ENCODE results near the gene PHACTR3.

PHACTR3 gene

DNA sequence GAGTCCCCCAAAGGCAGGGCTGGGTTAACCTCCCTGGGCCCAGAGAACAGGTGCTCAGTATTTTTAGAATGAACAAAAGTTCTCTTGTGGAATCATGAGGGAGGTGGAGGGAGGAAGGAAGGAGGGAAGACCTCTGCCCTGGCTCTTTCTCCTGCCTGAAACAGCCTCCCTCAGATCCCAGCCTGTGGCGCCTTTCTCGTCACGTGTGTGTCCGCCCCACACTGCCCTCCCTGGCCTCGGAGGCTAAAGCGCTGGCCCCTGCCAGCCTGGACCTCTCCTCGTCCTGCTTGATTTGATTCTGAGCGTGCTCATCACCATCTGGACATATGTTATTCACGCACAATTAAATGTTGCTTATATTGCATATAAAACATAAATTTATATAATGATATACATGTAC is 40.9 kb downstream of the PHACTR3 start:
- H3K27ac ChIP-seq, result no peak overlapping the region

DNA sequence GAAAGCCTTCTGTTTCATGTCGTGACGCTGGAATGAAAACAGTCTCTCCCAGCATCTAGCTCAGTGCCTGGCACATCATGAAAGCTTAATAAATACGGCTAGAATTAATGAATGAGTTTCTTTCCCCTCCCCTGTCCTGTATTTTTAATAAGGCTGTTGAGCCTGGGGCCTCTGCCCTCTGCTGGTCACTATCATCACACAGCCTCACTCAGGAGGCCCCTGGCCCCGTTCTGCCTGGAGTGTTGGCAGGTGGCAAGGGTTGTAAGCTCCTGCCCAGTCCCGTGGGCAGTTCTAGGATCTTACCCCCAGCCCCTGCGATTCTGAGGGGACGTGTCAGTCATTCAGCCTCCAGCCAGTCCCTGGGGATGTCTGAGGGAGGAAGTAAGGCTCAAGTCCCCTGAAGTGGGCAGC is 41.4 kb downstream of the PHACTR3 start:
- TF ChIP-seq, protein P1, sequence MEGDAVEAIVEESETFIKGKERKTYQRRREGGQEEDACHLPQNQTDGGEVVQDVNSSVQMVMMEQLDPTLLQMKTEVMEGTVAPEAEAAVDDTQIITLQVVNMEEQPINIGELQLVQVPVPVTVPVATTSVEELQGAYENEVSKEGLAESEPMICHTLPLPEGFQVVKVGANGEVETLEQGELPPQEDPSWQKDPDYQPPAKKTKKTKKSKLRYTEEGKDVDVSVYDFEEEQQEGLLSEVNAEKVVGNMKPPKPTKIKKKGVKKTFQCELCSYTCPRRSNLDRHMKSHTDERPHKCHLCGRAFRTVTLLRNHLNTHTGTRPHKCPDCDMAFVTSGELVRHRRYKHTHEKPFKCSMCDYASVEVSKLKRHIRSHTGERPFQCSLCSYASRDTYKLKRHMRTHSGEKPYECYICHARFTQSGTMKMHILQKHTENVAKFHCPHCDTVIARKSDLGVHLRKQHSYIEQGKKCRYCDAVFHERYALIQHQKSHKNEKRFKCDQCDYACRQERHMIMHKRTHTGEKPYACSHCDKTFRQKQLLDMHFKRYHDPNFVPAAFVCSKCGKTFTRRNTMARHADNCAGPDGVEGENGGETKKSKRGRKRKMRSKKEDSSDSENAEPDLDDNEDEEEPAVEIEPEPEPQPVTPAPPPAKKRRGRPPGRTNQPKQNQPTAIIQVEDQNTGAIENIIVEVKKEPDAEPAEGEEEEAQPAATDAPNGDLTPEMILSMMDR (IDR thresholded peaks at IDR 0.05), result no peak
- H3K36me3 ChIP-seq, result no peaks in the 10 kb centered on the region
- no peak overlapping the region for H3K4me3 ChIP-seq
- H3K4me1 ChIP-seq, result no peaks in the 10 kb centered on the region
- no peak for DNase-seq
- H3K9me3 ChIP-seq, result peaks cover 0 to 3% (median 0%) of the 10 kb centered on the region in 3 donors
- intact Hi-C loops (cut with DNase I; ENCODE audit: low total_unique reads), result no loop called here
- no peaks in the 10 kb centered on the region for H3K27me3 ChIP-seq
- H3K27ac ChIP-seq, result no peak overlapping the region

More for the DNA sequence above, 40.9 kb downstream of the PHACTR3 start:
- no peaks in the 10 kb centered on the region for H3K4me1 ChIP-seq
- DNase-seq, result no peak
- H3K27me3 ChIP-seq, result no peaks in the 10 kb centered on the region
- intact Hi-C loops (cut with DNase I; ENCODE audit: low total_unique reads), result no loop called here
- TF ChIP-seq, protein P1 (IDR thresholded peaks at IDR 0.05), result no peak
- no peaks in the 10 kb centered on the region for H3K36me3 ChIP-seq
- no peak overlapping the region for H3K4me3 ChIP-seq
- peaks cover 0 to 3% (median 0%) of the 10 kb centered on the region in 3 donors for H3K9me3 ChIP-seq

DNA sequence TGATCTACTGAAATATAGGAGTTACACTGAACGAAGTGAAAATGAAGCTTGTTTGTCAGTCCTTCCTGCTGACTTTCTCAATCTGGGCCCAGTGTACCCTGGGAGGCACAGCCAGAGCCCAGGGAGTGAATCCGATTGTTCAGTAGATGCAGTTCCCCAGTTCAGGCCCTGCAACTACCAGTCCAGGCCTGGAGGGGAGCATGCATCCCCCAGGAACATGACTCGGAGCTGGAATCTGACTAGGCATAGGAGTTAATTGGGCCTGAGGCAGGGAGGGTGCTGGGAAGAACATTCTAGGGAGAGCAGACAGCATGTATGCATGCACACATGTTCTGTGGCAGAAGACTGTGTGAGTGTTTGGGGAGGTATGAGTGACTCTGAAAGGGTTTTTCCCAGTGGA is 42.1 kb downstream of the PHACTR3 start:
- DNase-seq, result no peak
- intact Hi-C loops (cut with DNase I; ENCODE audit: low total_unique reads), result no loop called here
- Histone ChIP-seq H3K9me3 (peaks cover 0 to 3% (median 0%) of the 10 kb centered on the region in 3 donors), H3K4me3 (no peak overlapping the region), H3K27ac (no peak overlapping the region), H3K27me3 (no peaks in the 10 kb centered on the region), H3K4me1 (no peaks in the 10 kb centered on the region), H3K36me3 (no peaks in the 10 kb centered on the region)
- TF ChIP-seq, protein P1 (IDR thresholded peaks at IDR 0.05), result no peak

DNA sequence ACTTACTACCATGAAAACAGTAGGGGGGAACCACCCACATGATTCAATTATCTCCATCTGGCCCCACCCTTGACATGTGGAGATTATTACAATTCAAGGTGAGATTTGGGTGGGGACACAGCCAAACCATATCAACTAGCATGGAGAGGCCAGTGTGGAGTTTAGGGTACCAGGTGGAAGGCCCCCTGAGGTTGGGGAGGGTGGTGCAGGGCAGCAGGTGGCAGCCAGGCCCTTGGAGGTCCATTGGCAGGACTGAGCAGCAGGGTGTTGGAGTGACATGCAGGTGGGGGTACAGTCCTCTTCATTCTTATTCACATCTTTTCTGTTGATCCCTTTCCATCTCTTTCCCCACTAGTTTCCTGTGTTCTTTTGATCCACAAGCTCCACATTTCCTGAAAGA is 42.9 kb downstream of the PHACTR3 start:
- Histone ChIP-seq H3K27ac (no peak overlapping the region), H3K4me3 (no peak overlapping the region), H3K9me3 (peaks cover 0 to 3% (median 0%) of the 10 kb centered on the region in 3 donors), H3K27me3 (no peaks in the 10 kb centered on the region), H3K4me1 (no peaks in the 10 kb centered on the region), H3K36me3 (no peaks in the 10 kb centered on the region)
- DNase-seq, result no peak
- TF ChIP-seq, protein P1 (IDR thresholded peaks at IDR 0.05), result no peak
- intact Hi-C loops (cut with DNase I; ENCODE audit: low total_unique reads), result no loop called here

DNA sequence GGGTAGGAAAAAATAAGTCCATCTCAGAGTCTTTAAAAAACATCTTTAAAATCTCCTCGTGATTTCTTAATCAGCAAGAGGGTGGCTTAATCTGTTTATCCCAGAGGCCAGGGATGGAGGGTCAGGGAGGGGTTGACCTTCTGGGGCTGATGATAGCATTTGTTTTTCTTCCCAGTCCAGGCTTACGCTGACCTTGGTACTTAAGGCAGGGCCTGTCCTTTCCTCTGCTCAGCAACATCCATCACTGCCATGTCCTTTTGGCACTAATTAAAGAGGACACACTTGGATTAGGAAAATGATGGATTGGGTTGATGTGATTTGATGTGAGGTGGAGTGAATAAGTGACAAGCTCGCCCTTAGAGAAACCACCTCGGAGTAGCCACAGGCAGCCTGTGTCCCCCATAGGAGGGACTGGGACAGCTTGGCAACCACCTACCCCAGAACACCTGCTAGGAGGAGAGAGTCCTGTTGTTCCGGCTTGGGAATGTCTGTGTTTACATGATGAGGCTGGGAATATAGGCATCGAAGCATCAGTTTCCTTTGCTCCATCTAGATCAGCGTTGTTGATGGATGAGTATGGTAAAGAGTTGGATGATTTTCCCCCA is 44.2 kb downstream of the PHACTR3 start:
- no peaks in the 10 kb centered on the region for H3K27me3 ChIP-seq
- H3K27ac ChIP-seq, result no peak overlapping the region
- no peak overlapping the region for H3K4me3 ChIP-seq
- intact Hi-C loops (cut with DNase I; ENCODE audit: low total_unique reads), result no loop called here
- DNase-seq, result no peak
- peaks cover 0 to 3% (median 0%) of the 10 kb centered on the region in 3 donors for H3K9me3 ChIP-seq
- TF ChIP-seq, protein P1 (IDR thresholded peaks at IDR 0.05), result no peak
- no peaks in the 10 kb centered on the region for H3K4me1 ChIP-seq
- no peaks in the 10 kb centered on the region for H3K36me3 ChIP-seq

DNA sequence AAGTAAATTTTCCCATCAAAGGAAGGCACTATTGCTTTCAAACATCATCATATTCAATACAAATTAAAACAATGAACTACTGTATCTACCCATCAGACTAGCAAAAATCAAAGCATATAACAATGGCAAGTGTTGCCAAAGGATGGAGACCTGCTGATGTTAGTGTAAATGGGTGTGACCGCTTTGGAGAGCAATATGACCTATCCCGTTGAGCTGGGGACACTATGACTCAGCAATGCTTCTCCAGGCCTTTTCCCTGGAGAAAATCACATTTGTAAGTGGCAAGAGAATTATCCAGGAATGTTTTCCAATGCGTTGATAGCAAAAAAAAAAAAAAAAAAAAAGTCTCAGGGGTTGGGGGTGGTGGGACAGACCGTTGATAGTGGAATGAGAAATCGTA is 46.1 kb downstream of the PHACTR3 start:
- no peaks in the 10 kb centered on the region for H3K4me1 ChIP-seq
- H3K4me3 ChIP-seq, result no peak overlapping the region
- H3K9me3 ChIP-seq, result peaks cover 0 to 3% (median 0%) of the 10 kb centered on the region in 3 donors
- DNase-seq, result no peak
- no peaks in the 10 kb centered on the region for H3K36me3 ChIP-seq
- intact Hi-C loops (cut with DNase I; ENCODE audit: low total_unique reads), result no loop called here
- H3K27ac ChIP-seq, result no peak overlapping the region
- TF ChIP-seq, protein P1 (IDR thresholded peaks at IDR 0.05), result no peak
- no peaks in the 10 kb centered on the region for H3K27me3 ChIP-seq

Data from tibial artery (tissue), 4 donors.